H7 (cell line): Measurements from ENCODE around the gene HDAC4. TPM values are rescaled to one million over a fixed set of nuclear protein-coding genes. Genes with fewer than 3 reads are reported as not detected.
"Not testable (repeated sequence)": the region's sequence is repeated elsewhere in the genome, so short reads cannot be mapped to it uniquely, and the experiment has no call there.

Experiments
- DNase-seq: peaks from one replicate; pipeline ENCODE4 v3.0.0; 2012
- H3K27me3 ChIP-seq: 2 replicates; pipeline ENCODE4 v1.6.0; 2011; ENCODE audit warnings: mild to moderate bottlenecking, low read length; ENCODE audit not compliant: control insufficient read depth, insufficient read depth
- H3K36me3 ChIP-seq: replicated peaks from 2 replicates; pipeline ENCODE4 v1.5.1; 2011; ENCODE audit warnings: low read length; ENCODE audit not compliant: control insufficient read depth, insufficient read depth
- H3K4me3 ChIP-seq: 2 replicates; pipeline ENCODE4 v1.5.1; 2011; ENCODE audit warnings: low read depth, mild to moderate bottlenecking, control low read depth, low read length, moderate library complexity; ENCODE audit not compliant: insufficient read depth
- total RNA-seq: library from RNA; depleted of rRNA; stranded (reverse); fragments of >200 nt; shearing (Covaris generic); gene quantifications from 2 replicates; pipeline ENCODE4 v1.2.3, GENCODE V29; 2014

The HDAC4 gene
- total RNA-seq, 1 experiment from 2014 or later = 18.1 TPM

DNA sequence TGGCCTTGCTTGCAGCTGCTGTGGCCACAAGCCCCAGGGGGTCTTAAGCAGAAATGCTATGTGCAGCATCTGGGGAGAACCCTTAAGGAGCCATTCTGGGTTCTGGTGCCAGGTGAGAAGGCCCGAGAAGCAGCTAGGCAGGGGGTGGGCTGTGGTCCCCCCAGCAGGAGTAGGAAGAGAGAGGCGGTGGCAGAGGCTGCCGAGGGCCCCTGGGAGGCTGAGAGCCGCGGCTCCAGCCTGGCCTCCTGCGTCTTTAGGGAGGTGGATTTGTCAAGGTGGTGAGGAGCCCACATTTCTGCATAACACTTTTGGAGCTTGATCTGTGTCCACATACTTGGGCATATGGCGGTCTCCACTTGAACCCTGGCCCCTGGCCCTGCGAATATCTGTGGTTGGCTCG lies 356.5 kb downstream of the HDAC4 start:
- Histone ChIP-seq H3K4me3 (no peak overlapping the region), H3K36me3 (no peaks in the 10 kb centered on the region; the same call in 1 of the 2 replicates), H3K27me3 (no peaks in the 10 kb centered on the region)
- no peak for DNase-seq

DNA sequence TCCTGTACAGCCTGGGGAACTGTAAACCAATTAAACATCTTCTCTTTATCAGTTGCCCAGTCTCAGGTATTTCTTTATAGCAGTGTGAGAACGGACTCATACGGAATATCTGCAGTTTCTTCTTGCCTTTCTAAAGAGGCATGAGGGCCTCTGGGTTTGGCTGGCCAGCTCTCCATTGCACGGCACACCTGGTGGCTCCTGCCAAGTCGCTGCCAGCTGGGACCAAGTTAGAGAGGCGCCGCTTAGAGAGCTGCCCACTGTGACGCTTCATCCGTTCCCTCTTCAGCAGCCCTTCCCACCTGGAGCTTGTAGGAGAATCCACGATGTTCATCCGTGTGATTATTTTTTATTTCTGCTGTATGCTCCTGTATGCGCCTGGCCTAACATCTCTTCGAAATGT lies 357.5 kb downstream of the HDAC4 start:
- Histone ChIP-seq H3K4me3 (no peak overlapping the region), H3K27me3 (no peaks in the 10 kb centered on the region), H3K36me3 (no peaks in the 10 kb centered on the region; the same call in 1 of the 2 replicates)
- DNase-seq = no peak

DNA sequence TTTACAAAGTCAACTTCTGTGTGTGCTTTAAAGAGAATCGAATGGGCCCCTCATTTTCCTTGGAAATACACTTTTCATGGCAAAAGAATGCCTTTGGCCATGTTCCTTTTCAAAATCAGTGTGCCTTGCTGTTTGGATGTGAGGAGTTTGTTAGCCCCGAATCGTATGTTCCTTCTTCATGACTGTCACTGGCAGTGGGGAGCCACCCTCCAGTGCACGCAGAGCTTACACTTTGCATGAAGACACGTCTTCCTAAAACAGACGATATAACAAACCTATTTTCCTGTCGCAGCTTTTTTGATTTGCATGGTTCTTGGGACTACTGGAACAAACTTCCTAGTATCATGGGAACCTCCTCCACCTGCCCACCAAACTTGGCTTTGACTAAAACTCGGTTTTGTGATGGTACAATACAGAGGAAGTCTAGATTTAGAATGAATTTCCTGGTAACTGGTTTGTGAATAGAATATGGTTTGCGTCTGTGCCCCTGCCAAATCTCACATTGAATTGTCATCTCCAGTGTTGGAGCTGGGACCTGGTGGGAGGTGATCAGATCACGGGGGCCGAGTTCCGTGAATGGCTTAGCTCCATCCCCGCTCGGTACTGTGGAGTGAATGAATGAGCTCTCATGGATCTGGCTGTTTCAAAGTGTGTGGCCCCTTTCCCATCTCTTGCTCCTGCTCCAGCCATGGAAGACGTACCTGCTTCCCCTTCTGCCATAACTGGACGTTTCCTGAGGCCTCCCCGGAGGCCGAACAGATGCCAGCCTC lies 358.1 kb downstream of the HDAC4 start:
- Histone ChIP-seq H3K36me3 (no peaks in the 10 kb centered on the region), H3K27me3 (no peaks in the 10 kb centered on the region), H3K4me3 (no peak overlapping the region)
- DNase-seq = no peak

GRCh38 chr2:239042046-239042445 lies 358.8 kb downstream of the HDAC4 start:
- DNase-seq = no peak
- H3K4me3 ChIP-seq = no peak overlapping the region
- no peaks in the 10 kb centered on the region for H3K27me3 ChIP-seq
- H3K36me3 ChIP-seq = no peaks in the 10 kb centered on the region

DNA sequence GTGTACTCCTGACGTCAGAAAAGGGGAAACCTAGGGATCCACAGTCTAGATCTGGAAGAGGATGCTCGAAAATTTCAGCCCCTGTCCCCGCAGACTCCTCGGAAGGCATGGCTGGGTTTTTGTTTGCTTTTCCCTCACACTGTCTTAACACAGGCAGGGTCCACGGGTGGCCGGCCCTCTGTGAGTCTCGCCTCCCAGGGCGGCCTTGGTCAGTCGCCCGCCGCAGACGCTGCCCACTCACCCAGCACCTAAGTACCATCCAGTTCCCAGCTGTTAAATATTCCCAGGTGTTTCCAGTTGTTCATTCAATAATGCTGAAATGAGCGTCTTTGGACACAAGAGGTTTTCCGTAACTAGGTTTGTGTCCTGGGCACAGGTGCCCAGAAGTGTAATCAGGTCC lies 359.8 kb downstream of the HDAC4 start:
- H3K4me3 ChIP-seq = no peak overlapping the region
- no peak for DNase-seq

DNA sequence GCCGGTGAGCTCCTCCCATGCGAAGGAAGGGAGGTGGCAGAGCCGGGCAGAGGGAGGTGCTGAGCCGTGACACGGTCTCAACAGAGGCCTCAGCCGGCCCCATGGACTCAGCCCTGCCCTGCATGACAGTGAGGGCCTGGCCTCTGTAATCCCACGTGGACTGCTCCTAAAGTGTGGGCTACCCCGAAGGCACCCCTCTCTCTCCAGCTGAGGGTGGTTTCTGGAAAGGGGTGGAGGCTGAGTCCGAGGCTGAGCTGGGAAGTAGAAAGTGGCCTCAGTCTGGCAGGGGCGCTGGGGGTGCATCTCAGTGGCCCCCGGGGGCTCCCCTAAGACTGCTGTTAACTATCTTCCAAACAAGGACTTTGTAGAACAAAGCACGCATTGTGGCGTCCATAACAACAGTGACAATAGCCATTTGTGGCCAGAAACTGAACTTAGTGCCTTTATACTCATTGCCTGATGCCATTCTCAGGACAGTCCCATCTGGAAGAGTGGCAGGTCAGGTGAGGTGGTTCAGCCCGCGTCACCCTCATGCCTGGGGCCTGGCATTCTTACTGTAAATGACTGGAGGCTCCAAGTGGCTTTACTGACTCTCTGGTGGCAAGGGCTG lies 360.6 kb downstream of the HDAC4 start:
- Histone ChIP-seq H3K27me3 (no peaks in the 10 kb centered on the region), H3K36me3 (no peaks in the 10 kb centered on the region), H3K4me3 (no peak overlapping the region)
- peak; percentile 63 for DNase-seq

More for the DNA sequence above, 359.8 kb downstream of the HDAC4 start:
- H3K27me3 ChIP-seq = no peaks in the 10 kb centered on the region
- H3K36me3 ChIP-seq = no peaks in the 10 kb centered on the region

DNA sequence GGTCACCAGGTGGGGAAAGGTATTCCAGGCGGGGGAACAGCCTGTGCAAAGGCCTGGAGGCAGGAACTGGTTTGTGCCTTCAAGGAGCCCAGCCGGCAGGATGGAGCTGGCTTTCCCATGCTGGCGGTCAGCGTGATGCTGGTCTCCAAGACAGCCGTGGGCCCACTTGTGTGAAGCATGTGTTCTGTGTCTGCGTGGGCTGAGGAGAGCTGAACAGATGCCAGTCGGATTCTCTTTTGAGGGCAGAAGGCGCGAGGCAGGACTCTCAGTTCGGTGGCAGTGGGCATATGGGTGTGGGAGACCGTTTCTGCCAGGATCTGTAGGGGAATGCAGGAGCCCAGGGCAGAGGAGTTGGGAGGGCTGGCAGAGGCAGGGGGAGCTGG lies 361.4 kb downstream of the HDAC4 start:
- H3K4me3 ChIP-seq = no peak overlapping the region
- no peak for DNase-seq
- H3K36me3 ChIP-seq = no peaks in the 10 kb centered on the region
- H3K27me3 ChIP-seq = no peaks in the 10 kb centered on the region

GRCh38 chr2:239038773-239039478 lies 361.9 kb downstream of the HDAC4 start:
- Histone ChIP-seq H3K4me3 (no peak overlapping the region), H3K27me3 (no peaks in the 10 kb centered on the region), H3K36me3 (no peaks in the 10 kb centered on the region)
- DNase-seq = no peak

GRCh38 chr2:239038284-239038683 lies 362.5 kb downstream of the HDAC4 start:
- DNase-seq, H3K36me3 ChIP-seq, H3K4me3 ChIP-seq: not testable (repeated sequence)

DNA sequence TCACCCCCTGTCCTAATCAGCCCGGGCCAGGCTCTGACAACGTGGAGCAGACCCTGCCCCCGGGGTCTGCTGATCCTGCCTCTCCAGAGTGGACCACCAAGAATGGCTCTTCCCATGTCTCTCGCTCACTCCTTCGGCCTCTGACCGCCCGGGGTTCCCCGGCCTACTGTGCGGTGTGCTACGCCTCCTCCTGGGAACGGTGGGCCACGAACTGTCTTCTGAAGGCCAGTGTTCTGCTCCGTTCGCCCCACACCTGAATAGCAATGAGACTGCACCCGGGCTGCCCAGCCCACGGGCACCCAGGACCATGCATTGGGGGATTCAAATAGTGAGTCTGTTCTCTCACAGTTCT lies 363.3 kb downstream of the HDAC4 start:
- Histone ChIP-seq H3K4me3 (no peak overlapping the region), H3K36me3 (no peaks in the 10 kb centered on the region), H3K27me3 (no peaks in the 10 kb centered on the region)
- no peak for DNase-seq

More at GRCh38 chr2:239038284-239038683, 362.5 kb downstream of the HDAC4 start:
- not testable (repeated sequence) for H3K27me3 ChIP-seq

GRCh38 chr2:239036819-239037558 lies 363.8 kb downstream of the HDAC4 start:
- H3K27me3 ChIP-seq = no peaks in the 10 kb centered on the region
- no peak overlapping the region for H3K4me3 ChIP-seq
- no peaks in the 10 kb centered on the region for H3K36me3 ChIP-seq
- DNase-seq = no peak

GRCh38 chr2:239035997-239036731 lies 364.7 kb downstream of the HDAC4 start:
- DNase-seq = peak; percentile 82

DNA sequence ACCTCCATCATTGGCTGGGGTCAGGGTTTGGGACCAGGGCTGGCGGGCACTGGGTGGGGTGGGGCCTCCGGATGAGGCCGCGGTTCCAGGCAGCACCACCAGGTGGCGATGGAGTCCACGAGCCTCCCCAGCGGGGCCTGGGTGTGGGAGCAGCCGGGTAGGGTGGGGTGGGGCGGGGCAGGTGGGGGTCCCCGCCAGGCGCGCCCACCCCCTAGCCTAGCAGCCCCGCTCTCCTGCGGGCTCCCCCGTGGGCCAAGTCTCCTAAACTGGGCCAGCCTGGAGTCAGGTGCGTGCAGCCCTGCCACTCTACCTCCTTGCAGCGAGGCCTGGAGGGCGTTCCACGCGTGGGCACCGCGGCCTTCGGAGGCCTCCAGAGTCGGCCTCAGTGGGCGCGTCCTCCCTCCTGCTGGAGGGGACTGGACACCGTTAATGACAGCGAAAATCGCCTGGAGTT lies 365.4 kb downstream of the HDAC4 start:
- H3K36me3 ChIP-seq = no peaks in the 10 kb centered on the region
- H3K4me3 ChIP-seq = no peak overlapping the region
- H3K27me3 ChIP-seq = no peaks in the 10 kb centered on the region
- DNase-seq = peak; percentile 99

More at GRCh38 chr2:239035997-239036731, 364.7 kb downstream of the HDAC4 start:
- H3K36me3 ChIP-seq = no peaks in the 10 kb centered on the region
- no peak overlapping the region for H3K4me3 ChIP-seq
- no peaks in the 10 kb centered on the region for H3K27me3 ChIP-seq
